ENCODE results near the gene ST8SIA6.

ST8SIA6 gene

GRCh38 chr10:17278607-17279240, 175.7 kb downstream of the ST8SIA6 start:
- H3K4me3 ChIP-seq (ENCODE audit: low read length) = no peak overlapping the region

GRCh38 chr10:17276756-17277424, 177.5 kb downstream of the ST8SIA6 start:
- Histone ChIP-seq H3K9ac (ENCODE audit: low read length) (no peak overlapping the region), H3K27me3 (ENCODE audit: low read depth, low read length) (no peaks in the 10 kb centered on the region), H3K27ac (ENCODE audit: low read length) (no peak overlapping the region), H3K36me3 (replicated peaks; ENCODE audit: low read depth, low read length) (no peaks in the 10 kb centered on the region), H2AFZ (ENCODE audit: low read depth, low read length) (no peak overlapping the region), H3K4me1 (ENCODE audit: low read length) (no peaks in the 10 kb centered on the region), H3K4me2 (ENCODE audit: low read length) (no peak overlapping the region), H3K4me3 (ENCODE audit: low read length) (no peak overlapping the region), H3K79me2 (ENCODE audit: low read length) (no peaks in the 10 kb centered on the region), H3K9me3 (ENCODE audit: insufficient read depth, low read length) (no peaks in the 10 kb centered on the region), H4K20me1 (ENCODE audit: insufficient read depth, low read length) (no peaks in the 10 kb centered on the region)
- TF ChIP-seq EZH2phosphoT487 (IDR thresholded peaks at IDR 0.05; ENCODE audit: low read depth) = no peak
- TF ChIP-seq, protein P1, sequence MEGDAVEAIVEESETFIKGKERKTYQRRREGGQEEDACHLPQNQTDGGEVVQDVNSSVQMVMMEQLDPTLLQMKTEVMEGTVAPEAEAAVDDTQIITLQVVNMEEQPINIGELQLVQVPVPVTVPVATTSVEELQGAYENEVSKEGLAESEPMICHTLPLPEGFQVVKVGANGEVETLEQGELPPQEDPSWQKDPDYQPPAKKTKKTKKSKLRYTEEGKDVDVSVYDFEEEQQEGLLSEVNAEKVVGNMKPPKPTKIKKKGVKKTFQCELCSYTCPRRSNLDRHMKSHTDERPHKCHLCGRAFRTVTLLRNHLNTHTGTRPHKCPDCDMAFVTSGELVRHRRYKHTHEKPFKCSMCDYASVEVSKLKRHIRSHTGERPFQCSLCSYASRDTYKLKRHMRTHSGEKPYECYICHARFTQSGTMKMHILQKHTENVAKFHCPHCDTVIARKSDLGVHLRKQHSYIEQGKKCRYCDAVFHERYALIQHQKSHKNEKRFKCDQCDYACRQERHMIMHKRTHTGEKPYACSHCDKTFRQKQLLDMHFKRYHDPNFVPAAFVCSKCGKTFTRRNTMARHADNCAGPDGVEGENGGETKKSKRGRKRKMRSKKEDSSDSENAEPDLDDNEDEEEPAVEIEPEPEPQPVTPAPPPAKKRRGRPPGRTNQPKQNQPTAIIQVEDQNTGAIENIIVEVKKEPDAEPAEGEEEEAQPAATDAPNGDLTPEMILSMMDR (IDR thresholded peaks at IDR 0.05; ENCODE audit: low read depth, low read length) = no peak

More at GRCh38 chr10:17278607-17279240, 175.7 kb downstream of the ST8SIA6 start:
- Histone ChIP-seq H3K36me3 (replicated peaks; ENCODE audit: low read depth, low read length) (no peaks in the 10 kb centered on the region), H3K4me1 (ENCODE audit: low read length) (no peaks in the 10 kb centered on the region), H3K9ac (ENCODE audit: low read length) (no peak overlapping the region), H3K9me3 (ENCODE audit: insufficient read depth, low read length) (no peaks in the 10 kb centered on the region), H2AFZ (ENCODE audit: low read depth, low read length) (no peak overlapping the region), H3K27me3 (ENCODE audit: low read depth, low read length) (no peaks in the 10 kb centered on the region), H3K27ac (ENCODE audit: low read length) (no peak overlapping the region), H4K20me1 (ENCODE audit: insufficient read depth, low read length) (no peaks in the 10 kb centered on the region), H3K4me2 (ENCODE audit: low read length) (no peak overlapping the region), H3K79me2 (ENCODE audit: low read length) (no peaks in the 10 kb centered on the region)
- TF ChIP-seq EZH2phosphoT487 (IDR thresholded peaks at IDR 0.05; ENCODE audit: low read depth) = no peak
- TF ChIP-seq, protein P1 (IDR thresholded peaks at IDR 0.05; ENCODE audit: low read depth, low read length) = no peak

DNA sequence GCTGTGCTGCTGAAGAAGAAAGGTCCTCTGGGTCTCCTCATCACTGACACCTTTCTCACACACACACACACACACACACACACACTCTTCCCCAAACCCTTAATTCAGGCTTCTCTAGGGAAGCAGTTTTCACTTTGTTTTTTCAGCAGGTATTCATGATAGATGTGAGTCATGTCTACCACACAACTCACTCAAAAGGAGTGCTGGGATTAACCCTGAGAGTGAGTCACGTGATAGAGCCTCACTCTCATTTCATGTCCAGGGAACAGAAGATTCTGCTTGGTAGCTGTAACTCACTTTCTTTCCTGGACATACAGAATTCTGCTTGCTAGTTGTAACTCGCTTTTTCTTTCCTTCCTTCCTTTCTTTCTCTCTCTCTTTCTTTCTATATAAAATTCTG, 181.0 kb downstream of the ST8SIA6 start:
- H4K20me1 ChIP-seq (ENCODE audit: insufficient read depth, low read length) = no peaks in the 10 kb centered on the region
- H3K27me3 ChIP-seq (ENCODE audit: low read depth, low read length) = no peaks in the 10 kb centered on the region
- no peak overlapping the region for H3K27ac ChIP-seq (ENCODE audit: low read length)
- H3K9ac ChIP-seq (ENCODE audit: low read length) = no peak overlapping the region
- H3K79me2 ChIP-seq (ENCODE audit: low read length) = no peaks in the 10 kb centered on the region
- H2AFZ ChIP-seq (ENCODE audit: low read depth, low read length) = no peak overlapping the region
- no peak for TF ChIP-seq EZH2phosphoT487 (IDR thresholded peaks at IDR 0.05; ENCODE audit: low read depth)
- TF ChIP-seq, protein P1 (IDR thresholded peaks at IDR 0.05; ENCODE audit: low read depth, low read length) = no peak
- H3K36me3 ChIP-seq (replicated peaks; ENCODE audit: low read depth, low read length) = no peaks in the 10 kb centered on the region
- H3K4me1 ChIP-seq (ENCODE audit: low read length) = no peaks in the 10 kb centered on the region
- H3K9me3 ChIP-seq (ENCODE audit: insufficient read depth, low read length) = no peaks in the 10 kb centered on the region
- H3K4me3 ChIP-seq (ENCODE audit: low read length) = no peak overlapping the region
- H3K4me2 ChIP-seq (ENCODE audit: low read length) = no peak overlapping the region

- H3K79me2 ChIP-seq (ENCODE audit: low read length) = no peaks in the 10 kb centered on the region
- no peak overlapping the region for H3K4me3 ChIP-seq (ENCODE audit: low read length)
- H3K36me3 ChIP-seq (replicated peaks; ENCODE audit: low read depth, low read length) = no peaks in the 10 kb centered on the region
- H3K4me1 ChIP-seq (ENCODE audit: low read length) = no peaks in the 10 kb centered on the region
- H3K4me2 ChIP-seq (ENCODE audit: low read length) = no peak overlapping the region
- no peak overlapping the region for H2AFZ ChIP-seq (ENCODE audit: low read depth, low read length)
- H4K20me1 ChIP-seq (ENCODE audit: insufficient read depth, low read length) = no peaks in the 10 kb centered on the region
- H3K9ac ChIP-seq (ENCODE audit: low read length) = no peak overlapping the region
- no peaks in the 10 kb centered on the region for H3K27me3 ChIP-seq (ENCODE audit: low read depth, low read length)
- TF ChIP-seq EZH2phosphoT487 (IDR thresholded peaks at IDR 0.05; ENCODE audit: low read depth) = no peak
- TF ChIP-seq, protein P1 (IDR thresholded peaks at IDR 0.05; ENCODE audit: low read depth, low read length) = no peak
- no peaks in the 10 kb centered on the region for H3K9me3 ChIP-seq (ENCODE audit: insufficient read depth, low read length)
- no peak overlapping the region for H3K27ac ChIP-seq (ENCODE audit: low read length)
These were observed 181.7 kb downstream of the ST8SIA6 start for GRCh38 chr10:17272648-17273047.
